Measurements from ENCODE around the gene ZNF436.
A peak's percentile ranks its signal among the peaks of the same experiment; 100 is the strongest.

ZNF436 gene

GRCh38 chr1:23366146-23366545, 3.5 kb downstream of the ZNF436 start:
- Histone ChIP-seq H3K9me3 (ENCODE audit: control insufficient read depth, low read length) (peaks cover 56% of the 10 kb centered on the region), H3K36me3 (ENCODE audit: control insufficient read depth, insufficient read depth, low read length) (peaks cover 56% of the 10 kb centered on the region), H3K4me3 (ENCODE audit: extremely low read depth, insufficient read depth, low read length, poor library complexity, severe bottlenecking) (no peak overlapping the region), H3K27ac (ENCODE audit: low read depth, low read length, severe bottlenecking) (no peak overlapping the region), H3K4me1 (ENCODE audit: control insufficient read depth, insufficient read depth, low read length, poor library complexity, severe bottlenecking) (peaks cover 14% of the 10 kb centered on the region)
- 80% methylated on average over 1 of the region's 2 CpGs; no CpG with 5 or more reads in 1 of the 2 experiments for WGBS, 2 experiments (ENCODE audit: insufficient coverage in 2 of 2)

GRCh38 chr1:23362218-23362713, 7.4 kb downstream of the ZNF436 start:
- Histone ChIP-seq H3K36me3 (ENCODE audit: control insufficient read depth, insufficient read depth, low read length) (peaks cover 73% of the 10 kb centered on the region), H3K27ac (ENCODE audit: low read depth, low read length, severe bottlenecking) (no peak overlapping the region), H3K4me3 (ENCODE audit: extremely low read depth, insufficient read depth, low read length, poor library complexity, severe bottlenecking) (no peak overlapping the region), H3K9me3 (ENCODE audit: control insufficient read depth, low read length) (peaks cover 70% of the 10 kb centered on the region), H3K4me1 (ENCODE audit: control insufficient read depth, insufficient read depth, low read length, poor library complexity, severe bottlenecking) (no peaks in the 10 kb centered on the region)
- 97 to 99% methylated on average over 7 to 8 of the region's 13 CpGs for WGBS, 2 experiments (ENCODE audit: insufficient coverage in 2 of 2)

DNA sequence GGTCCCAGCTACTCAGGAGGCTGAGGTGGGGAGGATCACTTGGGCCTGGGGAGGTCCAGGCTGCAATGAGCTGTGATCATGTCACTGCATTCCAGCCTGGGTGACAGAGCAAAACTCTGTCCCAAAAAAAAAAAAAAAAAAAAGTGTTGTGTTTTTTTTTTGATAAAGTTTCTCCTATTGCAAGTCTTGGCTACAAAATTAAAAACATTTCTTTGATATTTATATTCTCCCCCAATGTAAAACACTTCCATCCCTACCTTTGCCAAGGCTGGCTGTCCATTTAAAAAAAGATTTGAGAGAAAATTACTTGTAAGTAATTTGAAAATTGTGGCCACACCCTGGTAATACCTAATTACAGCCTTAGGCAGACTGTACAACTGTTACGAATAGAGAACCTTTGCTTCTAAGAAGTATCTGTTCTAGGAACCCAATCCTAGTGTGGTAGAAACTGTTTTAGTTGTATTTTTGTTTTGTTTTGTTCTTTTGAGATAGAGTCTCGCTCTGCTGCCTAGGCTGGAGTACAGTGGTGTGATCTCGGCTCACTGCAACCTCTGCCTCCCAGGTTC, 11.2 kb downstream of the ZNF436 start:
- peaks cover 40% of the 10 kb centered on the region for H3K9me3 ChIP-seq (ENCODE audit: control insufficient read depth, low read length)

DNA sequence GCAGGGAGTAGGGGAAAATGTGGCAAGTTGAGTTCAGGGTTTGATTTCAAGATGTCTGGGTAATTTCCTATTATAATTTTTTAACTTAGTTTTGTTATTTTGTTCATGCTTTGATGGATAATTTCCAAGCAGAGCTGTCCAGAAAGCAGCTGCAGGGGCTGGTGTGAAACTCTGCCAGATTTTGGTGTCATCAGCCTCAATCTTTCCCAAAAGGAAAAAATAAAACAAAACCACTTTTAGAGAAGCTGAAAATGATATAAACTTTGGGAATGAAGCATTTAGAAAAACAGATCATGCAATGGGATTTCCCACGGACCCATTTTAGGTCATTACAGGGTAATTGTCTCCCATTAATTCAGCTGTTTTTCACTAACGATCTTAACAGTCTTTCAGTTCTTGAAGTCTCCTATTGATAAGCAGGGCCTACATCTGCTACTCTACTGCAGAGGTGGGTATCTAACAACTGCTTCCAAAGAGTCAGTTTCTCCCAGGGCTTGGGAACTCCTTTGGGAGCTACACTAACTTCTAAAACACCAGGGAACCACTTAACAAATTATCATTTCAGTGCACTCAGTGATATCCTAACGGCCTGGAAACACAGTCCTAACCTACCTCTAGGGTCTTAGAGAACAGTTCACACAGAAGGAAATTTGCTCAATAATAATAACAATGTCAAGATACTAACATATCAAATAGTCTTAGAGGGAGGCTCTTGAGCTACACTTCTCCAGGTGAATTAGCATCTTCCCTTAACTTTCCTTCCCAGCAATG, 12.3 kb downstream of the ZNF436 start:
- no peak overlapping the region for H3K4me3 ChIP-seq (ENCODE audit: extremely low read depth, insufficient read depth, low read length, poor library complexity, severe bottlenecking)
- peaks cover 29% of the 10 kb centered on the region for H3K9me3 ChIP-seq (ENCODE audit: control insufficient read depth, low read length)
- 0 to 23% methylated on average over 2 to 3 of the region's 3 CpGs for WGBS, 2 experiments (ENCODE audit: insufficient coverage in 2 of 2)

More for the DNA sequence above, 11.2 kb downstream of the ZNF436 start:
- no peak overlapping the region for H3K27ac ChIP-seq (ENCODE audit: low read depth, low read length, severe bottlenecking)
- no peak overlapping the region for H3K4me3 ChIP-seq (ENCODE audit: extremely low read depth, insufficient read depth, low read length, poor library complexity, severe bottlenecking)
- WGBS, 2 experiments (ENCODE audit: insufficient coverage in 2 of 2), result 100% methylated on average over 1 of the region's 3 CpGs; no CpG with 5 or more reads in 1 of the 2 experiments
- H3K4me1 ChIP-seq (ENCODE audit: control insufficient read depth, insufficient read depth, low read length, poor library complexity, severe bottlenecking), result no peaks in the 10 kb centered on the region
- H3K36me3 ChIP-seq (ENCODE audit: control insufficient read depth, insufficient read depth, low read length), result peaks cover 40% of the 10 kb centered on the region

DNA sequence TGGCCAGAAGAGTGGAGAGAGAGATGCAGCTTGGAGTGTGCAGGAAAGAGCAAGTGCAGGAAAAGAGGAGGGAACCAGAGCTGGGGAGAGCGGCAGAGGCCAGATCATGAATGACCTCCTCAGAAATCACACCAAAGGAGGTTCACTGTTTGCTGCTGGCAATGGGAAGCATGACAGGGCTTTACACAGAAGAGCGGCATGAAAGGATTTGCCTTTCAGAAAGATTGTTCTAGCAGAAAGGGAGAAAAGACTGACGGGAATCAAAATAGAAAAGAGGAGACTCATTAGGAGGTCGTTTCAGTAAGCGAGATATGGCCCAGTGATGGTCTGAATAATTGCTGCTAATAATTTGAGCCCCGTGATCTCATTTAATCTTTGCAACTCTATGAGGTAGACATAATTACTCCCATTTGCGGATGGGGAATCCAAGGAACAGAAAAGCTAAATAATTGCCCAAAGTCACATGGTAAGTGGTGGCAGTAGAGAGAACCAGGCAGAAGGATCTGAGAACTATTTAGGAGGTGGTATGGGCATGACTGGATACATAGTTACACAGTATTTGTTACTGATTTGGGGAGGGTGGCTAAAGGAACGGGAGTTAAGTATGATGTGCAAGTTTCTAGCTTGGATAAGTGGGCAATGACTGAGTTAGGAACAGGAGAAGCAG, 13.0 kb downstream of the ZNF436 start:
- 80 to 88% methylated on average over 7 of the region's 8 CpGs for WGBS, 2 experiments (ENCODE audit: insufficient coverage in 2 of 2)
- peaks cover 22% of the 10 kb centered on the region for H3K9me3 ChIP-seq (ENCODE audit: control insufficient read depth, low read length)
- peaks cover 22% of the 10 kb centered on the region for H3K36me3 ChIP-seq (ENCODE audit: control insufficient read depth, insufficient read depth, low read length)
- H3K27ac ChIP-seq (ENCODE audit: low read depth, low read length, severe bottlenecking), result no peak overlapping the region
- no peaks in the 10 kb centered on the region for H3K4me1 ChIP-seq (ENCODE audit: control insufficient read depth, insufficient read depth, low read length, poor library complexity, severe bottlenecking)
- no peak overlapping the region for H3K4me3 ChIP-seq (ENCODE audit: extremely low read depth, insufficient read depth, low read length, poor library complexity, severe bottlenecking)

More for the DNA sequence above, 12.3 kb downstream of the ZNF436 start:
- Histone ChIP-seq H3K27ac (ENCODE audit: low read depth, low read length, severe bottlenecking) (no peak overlapping the region), H3K4me1 (ENCODE audit: control insufficient read depth, insufficient read depth, low read length, poor library complexity, severe bottlenecking) (no peaks in the 10 kb centered on the region), H3K36me3 (ENCODE audit: control insufficient read depth, insufficient read depth, low read length) (peaks cover 30% of the 10 kb centered on the region)

DNA sequence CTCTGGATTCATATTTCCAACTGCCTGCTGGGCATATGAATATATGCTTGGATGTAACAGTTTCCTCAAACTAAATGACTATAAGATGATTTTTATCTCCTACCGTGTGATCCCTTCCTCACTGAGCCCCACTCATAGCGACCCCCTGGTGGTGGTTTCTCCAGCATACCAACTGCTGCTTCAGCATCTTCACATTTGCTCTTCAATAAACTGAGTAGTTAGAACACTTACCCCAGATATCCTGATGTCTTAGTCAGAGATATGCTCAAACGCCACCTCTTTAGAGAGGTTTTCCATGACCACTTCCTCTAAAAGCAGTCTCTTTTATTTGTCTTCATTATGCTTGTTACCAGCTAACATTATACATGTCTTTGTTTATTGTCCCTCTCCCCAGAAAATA, 15.4 kb downstream of the ZNF436 start:
- 30 to 38% methylated on average over 2 to 3 of the region's 3 CpGs for WGBS, 2 experiments (ENCODE audit: insufficient coverage in 2 of 2)
- no peaks in the 10 kb centered on the region for H3K4me1 ChIP-seq (ENCODE audit: control insufficient read depth, insufficient read depth, low read length, poor library complexity, severe bottlenecking)
- no peaks in the 10 kb centered on the region for H3K36me3 ChIP-seq (ENCODE audit: control insufficient read depth, insufficient read depth, low read length)
- H3K27ac ChIP-seq (ENCODE audit: low read depth, low read length, severe bottlenecking), result no peak overlapping the region
- no peaks in the 10 kb centered on the region for H3K9me3 ChIP-seq (ENCODE audit: control insufficient read depth, low read length)
- no peak overlapping the region for H3K4me3 ChIP-seq (ENCODE audit: extremely low read depth, insufficient read depth, low read length, poor library complexity, severe bottlenecking)

DNA sequence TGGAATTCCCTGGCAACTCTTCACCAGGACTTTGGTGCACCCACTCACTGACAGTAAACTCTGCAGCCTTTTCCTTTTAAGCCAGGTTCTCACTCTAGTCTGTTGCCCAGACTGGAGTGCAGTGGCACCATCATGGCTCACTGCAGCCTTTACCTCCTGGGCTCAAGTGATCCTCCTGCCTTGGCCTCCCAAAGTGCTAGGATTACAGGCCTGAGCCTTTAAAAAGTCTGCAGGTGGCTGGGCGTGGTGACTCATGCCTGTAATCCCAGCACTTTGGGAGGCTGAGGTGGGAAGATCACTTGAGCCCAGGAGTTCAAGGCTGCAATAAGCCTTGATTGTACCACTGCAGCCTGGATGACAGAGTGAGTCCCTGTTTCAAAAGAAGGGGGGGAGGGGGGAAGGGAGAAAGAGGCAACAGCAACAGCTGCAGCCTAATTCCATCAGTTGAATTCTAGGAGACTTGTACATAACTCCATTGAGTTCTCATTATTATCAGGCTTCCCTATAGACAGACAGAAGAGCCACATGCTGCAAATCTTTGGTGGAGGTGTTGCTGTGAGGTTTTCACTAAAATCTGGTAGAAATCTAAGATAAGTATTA, 17.4 kb downstream of the ZNF436 start:
- Histone ChIP-seq H3K27ac (ENCODE audit: low read depth, low read length, severe bottlenecking) (no peak overlapping the region), H3K4me3 (ENCODE audit: extremely low read depth, insufficient read depth, low read length, poor library complexity, severe bottlenecking) (no peak overlapping the region), H3K9me3 (ENCODE audit: control insufficient read depth, low read length) (no peaks in the 10 kb centered on the region), H3K36me3 (ENCODE audit: control insufficient read depth, insufficient read depth, low read length) (no peaks in the 10 kb centered on the region), H3K4me1 (ENCODE audit: control insufficient read depth, insufficient read depth, low read length, poor library complexity, severe bottlenecking) (no peaks in the 10 kb centered on the region)
- WGBS, 2 experiments (ENCODE audit: insufficient coverage in 2 of 2), result 43 to 80% methylated on average over 1 of the region's 1 CpG

- H3K4me1 ChIP-seq (ENCODE audit: control insufficient read depth, insufficient read depth, low read length, poor library complexity, severe bottlenecking), result no peaks in the 10 kb centered on the region
- peaks cover under 1% of the 10 kb centered on the region for H3K36me3 ChIP-seq (ENCODE audit: control insufficient read depth, insufficient read depth, low read length)
- WGBS, 2 experiments (ENCODE audit: insufficient coverage in 2 of 2), result 97 to 98% methylated on average over 14 of the region's 14 CpGs
- H3K9me3 ChIP-seq (ENCODE audit: control insufficient read depth, low read length), result peaks cover 5% of the 10 kb centered on the region
- H3K27ac ChIP-seq (ENCODE audit: low read depth, low read length, severe bottlenecking), result no peak overlapping the region
- H3K4me3 ChIP-seq (ENCODE audit: extremely low read depth, insufficient read depth, low read length, poor library complexity, severe bottlenecking), result no peak overlapping the region
These were observed 23.7 kb downstream of the ZNF436 start for GRCh38 chr1:23345920-23346319.

DNA sequence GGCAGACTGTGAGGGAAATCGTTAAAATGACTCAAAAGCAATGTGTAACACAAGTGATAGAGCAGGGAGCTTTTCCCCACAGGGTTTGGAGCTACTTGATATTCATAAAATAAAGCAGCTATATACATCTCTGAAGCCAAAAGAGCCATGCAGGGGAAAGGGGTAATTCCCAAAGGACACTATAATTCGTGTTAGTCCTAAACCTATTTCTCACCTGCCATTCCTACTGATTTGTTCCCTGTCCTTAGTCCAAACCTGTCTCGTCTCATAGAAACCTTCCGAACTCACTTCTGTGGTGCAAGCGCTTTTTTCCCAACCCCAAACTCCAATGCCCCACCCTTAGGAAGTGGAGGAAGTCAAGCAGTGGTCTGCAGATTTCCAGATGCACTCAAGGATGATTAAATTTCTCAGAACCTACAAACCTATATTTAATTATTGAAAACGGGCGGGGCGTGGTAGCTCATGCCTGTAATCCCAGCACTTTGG, 24.6 kb downstream of the ZNF436 start:
- peaks cover 4% of the 10 kb centered on the region for H3K4me1 ChIP-seq (ENCODE audit: control insufficient read depth, insufficient read depth, low read length, poor library complexity, severe bottlenecking)
- peak overlapping the region; percentile 49 for H3K4me3 ChIP-seq (ENCODE audit: extremely low read depth, insufficient read depth, low read length, poor library complexity, severe bottlenecking)
- peaks cover 5% of the 10 kb centered on the region for H3K9me3 ChIP-seq (ENCODE audit: control insufficient read depth, low read length)
- WGBS, 2 experiments (ENCODE audit: insufficient coverage in 2 of 2), result 46 to 88% methylated on average over 5 to 6 of the region's 8 CpGs
- peaks cover 9% of the 10 kb centered on the region for H3K36me3 ChIP-seq (ENCODE audit: control insufficient read depth, insufficient read depth, low read length)
- H3K27ac ChIP-seq (ENCODE audit: low read depth, low read length, severe bottlenecking), result peak overlapping the region; percentile 99
